NB4 (cell line): Measurements from ENCODE around the gene MSRB1.

Source experiments
- POLR2A ChIP-seq: IDR thresholded peaks from 2 replicates; pipeline ENCODE4 v1.6.1; 2011; ENCODE audit warnings: mild to moderate bottlenecking; ENCODE audit not compliant: insufficient read length; ENCODE audit errors: extremely low read depth
- TF ChIP-seq, protein P1 (sequence below): IDR thresholded peaks from one replicate; pipeline ENCODE4 v1.5.1; 2012; ENCODE audit warnings: low read depth, low read length

DNA sequence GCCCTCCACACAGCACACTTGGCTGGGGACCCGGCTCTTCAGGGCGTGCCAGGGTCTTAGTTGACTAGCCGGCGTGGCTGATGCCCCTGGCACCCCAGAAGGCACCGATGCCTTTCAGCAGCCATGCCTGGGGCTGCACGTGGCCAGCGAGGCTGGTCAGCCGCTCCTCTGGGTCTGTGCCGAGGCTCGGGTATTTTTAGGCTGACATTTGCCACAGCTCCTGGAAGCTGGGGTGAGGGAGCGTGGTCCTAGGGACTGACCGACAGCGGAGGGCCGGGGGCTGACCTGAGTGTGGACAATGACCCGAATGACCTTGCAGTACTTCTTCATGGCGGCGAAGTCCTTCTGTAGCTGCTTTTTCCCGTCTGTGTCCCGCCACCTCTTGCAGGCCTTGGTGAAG, 7.6 kb upstream of the MSRB1 start:
- no peak for TF ChIP-seq POLR2A
- TF ChIP-seq, protein P1, sequence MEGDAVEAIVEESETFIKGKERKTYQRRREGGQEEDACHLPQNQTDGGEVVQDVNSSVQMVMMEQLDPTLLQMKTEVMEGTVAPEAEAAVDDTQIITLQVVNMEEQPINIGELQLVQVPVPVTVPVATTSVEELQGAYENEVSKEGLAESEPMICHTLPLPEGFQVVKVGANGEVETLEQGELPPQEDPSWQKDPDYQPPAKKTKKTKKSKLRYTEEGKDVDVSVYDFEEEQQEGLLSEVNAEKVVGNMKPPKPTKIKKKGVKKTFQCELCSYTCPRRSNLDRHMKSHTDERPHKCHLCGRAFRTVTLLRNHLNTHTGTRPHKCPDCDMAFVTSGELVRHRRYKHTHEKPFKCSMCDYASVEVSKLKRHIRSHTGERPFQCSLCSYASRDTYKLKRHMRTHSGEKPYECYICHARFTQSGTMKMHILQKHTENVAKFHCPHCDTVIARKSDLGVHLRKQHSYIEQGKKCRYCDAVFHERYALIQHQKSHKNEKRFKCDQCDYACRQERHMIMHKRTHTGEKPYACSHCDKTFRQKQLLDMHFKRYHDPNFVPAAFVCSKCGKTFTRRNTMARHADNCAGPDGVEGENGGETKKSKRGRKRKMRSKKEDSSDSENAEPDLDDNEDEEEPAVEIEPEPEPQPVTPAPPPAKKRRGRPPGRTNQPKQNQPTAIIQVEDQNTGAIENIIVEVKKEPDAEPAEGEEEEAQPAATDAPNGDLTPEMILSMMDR = no peak
